ENCODE measurements around the gene CHMP4B.

Gene CHMP4B

GRCh38 chr20:33825340-33826269 lies 14.5 kb downstream of the CHMP4B start:
- TF ChIP-seq CTCF (IDR thresholded peaks at IDR 0.05; ENCODE audit: low read depth, low read length) (no peak), POLR2A (IDR thresholded peaks at IDR 0.05; ENCODE audit: extremely low read depth, insufficient read length) (no peak), MYC (IDR thresholded peaks at IDR 0.05; ENCODE audit: low read depth, low read length) (no peak), MAX (IDR thresholded peaks at IDR 0.05; ENCODE audit: low read depth, low read length) (no peak)
- no peak for DNase-seq (ENCODE audit: low read depth)
- no peak overlapping the region for H3K4me3 ChIP-seq (ENCODE audit: low read depth, low read length)

GRCh38 chr20:33826270-33826897 lies 15.2 kb downstream of the CHMP4B start:
- no peak for DNase-seq (ENCODE audit: low read depth)
- H3K4me3 ChIP-seq (ENCODE audit: low read depth, low read length) = no peak overlapping the region
- TF ChIP-seq POLR2A (IDR thresholded peaks at IDR 0.05; ENCODE audit: extremely low read depth, insufficient read length) (no peak), MYC (IDR thresholded peaks at IDR 0.05; ENCODE audit: low read depth, low read length) (no peak), MAX (IDR thresholded peaks at IDR 0.05; ENCODE audit: low read depth, low read length) (no peak), CTCF (IDR thresholded peaks at IDR 0.05; ENCODE audit: low read depth, low read length) (no peak)

GRCh38 chr20:33827109-33827508 lies 16.0 kb downstream of the CHMP4B start:
- H3K4me3 ChIP-seq (ENCODE audit: low read depth, low read length) = no peak overlapping the region
- TF ChIP-seq POLR2A (IDR thresholded peaks at IDR 0.05; ENCODE audit: extremely low read depth, insufficient read length) (no peak), MAX (IDR thresholded peaks at IDR 0.05; ENCODE audit: low read depth, low read length) (no peak), CTCF (IDR thresholded peaks at IDR 0.05; ENCODE audit: low read depth, low read length) (no peak), MYC (IDR thresholded peaks at IDR 0.05; ENCODE audit: low read depth, low read length) (no peak)
- no peak for DNase-seq (ENCODE audit: low read depth)

GRCh38 chr20:33827634-33828325 lies 16.6 kb downstream of the CHMP4B start:
- no peak overlapping the region for H3K4me3 ChIP-seq (ENCODE audit: low read depth, low read length)
- TF ChIP-seq MYC (IDR thresholded peaks at IDR 0.05; ENCODE audit: low read depth, low read length) (no peak), CTCF (IDR thresholded peaks at IDR 0.05; ENCODE audit: low read depth, low read length) (no peak), MAX (IDR thresholded peaks at IDR 0.05; ENCODE audit: low read depth, low read length) (no peak), POLR2A (IDR thresholded peaks at IDR 0.05; ENCODE audit: extremely low read depth, insufficient read length) (no peak)

GRCh38 chr20:33828326-33828844 lies 17.2 kb downstream of the CHMP4B start:
- H3K4me3 ChIP-seq (ENCODE audit: low read depth, low read length) = no peak overlapping the region

More at GRCh38 chr20:33827634-33828325, 16.6 kb downstream of the CHMP4B start:
- DNase-seq (ENCODE audit: low read depth) = peak; percentile 20

More at GRCh38 chr20:33828326-33828844, 17.2 kb downstream of the CHMP4B start:
- no peak for TF ChIP-seq CTCF (IDR thresholded peaks at IDR 0.05; ENCODE audit: low read depth, low read length)
- TF ChIP-seq MYC (IDR thresholded peaks at IDR 0.05; ENCODE audit: low read depth, low read length) = no peak
- DNase-seq (ENCODE audit: low read depth) = no peak
